Small intestine (tissue), 7 donors: ENCODE data around the gene RAB7B. TPM values are rescaled to one million over a fixed set of nuclear protein-coding genes. Genes with fewer than 3 reads are reported as not detected.

Source experiments
- DNase-seq, 2 donors: peaks; one replicate each; pipeline versions ENCODE4 v3.0.0 to v3.0.0-alpha.2; 2013
- FAIRE-seq: peaks from 2 replicates; lab custom pipeline; 2012; peaks lifted over from hg19 to GRCh38; lab: Jason Lieb, UNC
- H3K27ac ChIP-seq, 3 donors: one replicate each; pipeline ENCODE4 v1.5.1; 2013; ENCODE audit warnings: low read length in 2 of 3, mild to moderate bottlenecking in 2 of 3, control low read depth in 1 of 3, inconsistent platforms in 1 of 3, low read depth in 1 of 3, moderate library complexity in 1 of 3
- H3K27me3 ChIP-seq, 3 donors: one replicate each; pipeline ENCODE4 v1.6.1; 2013; ENCODE audit warnings: low read length in 3 of 3, inconsistent platforms in 1 of 3; ENCODE audit not compliant: control insufficient read depth in 3 of 3, insufficient read depth in 3 of 3
- H3K36me3 ChIP-seq, 3 donors: one replicate each; pipeline ENCODE4 v1.6.1; 2013; ENCODE audit warnings: low read length in 3 of 3, inconsistent platforms in 1 of 3, low read depth in 1 of 3, mild to moderate bottlenecking in 1 of 3, moderate library complexity in 1 of 3; ENCODE audit not compliant: control insufficient read depth in 3 of 3, insufficient read depth in 2 of 3
- H3K4me1 ChIP-seq, 3 donors: one replicate each; pipeline ENCODE4 v1.6.1; 2013; ENCODE audit warnings: low read length in 2 of 3, inconsistent platforms in 1 of 3, low read depth in 1 of 3, mild to moderate bottlenecking in 1 of 3, moderate library complexity in 1 of 3; ENCODE audit not compliant: control insufficient read depth in 3 of 3, insufficient read depth in 2 of 3
- H3K4me3 ChIP-seq, 3 donors: one replicate each; pipeline ENCODE4 v1.5.1; 2013; ENCODE audit warnings: low read length in 3 of 3, control low read depth in 1 of 3, inconsistent platforms in 1 of 3, low read depth in 1 of 3, mild to moderate bottlenecking in 1 of 3, moderate library complexity in 1 of 3
- H3K9me3 ChIP-seq, 2 donors: one replicate each; pipeline ENCODE4 v1.6.1; 2013; ENCODE audit warnings: low read depth in 1 of 2, low read length in 1 of 2; ENCODE audit not compliant: control insufficient read depth in 2 of 2, insufficient read depth in 1 of 2
- WGBS, 3 donors: extraction: QIAGEN DNeasy Blood & Tissue Kit; methylation state at CpG; one replicate each; pipeline ENCODE4 v1.1.7; 2013; 5-methylcytosine and 5-hydroxymethylcytosine counted together
- polyA plus RNA-seq, 4 donors: library from polyadenylated mRNA; stranded (reverse) in 3 of 4; unstranded in 1 of 4; fragments of 200-250 nt in 3 of 4; fragments of 120-200 nt in 1 of 4; gene quantifications; one replicate each; pipeline versions ENCODE4 v1.2.1 to v1.2.3, GENCODE V29; 2013
- donor health status: healthy with polysubstance abuse.
- donor health status: control.
- donor health status: control.
- donor health status: Bipolar disorder and iron deficiency.
- donor health status: healthy.

RAB7B gene
- polyA plus RNA-seq, 4 donors = 0.45 to 3.6 (median 0.89) TPM

DNA sequence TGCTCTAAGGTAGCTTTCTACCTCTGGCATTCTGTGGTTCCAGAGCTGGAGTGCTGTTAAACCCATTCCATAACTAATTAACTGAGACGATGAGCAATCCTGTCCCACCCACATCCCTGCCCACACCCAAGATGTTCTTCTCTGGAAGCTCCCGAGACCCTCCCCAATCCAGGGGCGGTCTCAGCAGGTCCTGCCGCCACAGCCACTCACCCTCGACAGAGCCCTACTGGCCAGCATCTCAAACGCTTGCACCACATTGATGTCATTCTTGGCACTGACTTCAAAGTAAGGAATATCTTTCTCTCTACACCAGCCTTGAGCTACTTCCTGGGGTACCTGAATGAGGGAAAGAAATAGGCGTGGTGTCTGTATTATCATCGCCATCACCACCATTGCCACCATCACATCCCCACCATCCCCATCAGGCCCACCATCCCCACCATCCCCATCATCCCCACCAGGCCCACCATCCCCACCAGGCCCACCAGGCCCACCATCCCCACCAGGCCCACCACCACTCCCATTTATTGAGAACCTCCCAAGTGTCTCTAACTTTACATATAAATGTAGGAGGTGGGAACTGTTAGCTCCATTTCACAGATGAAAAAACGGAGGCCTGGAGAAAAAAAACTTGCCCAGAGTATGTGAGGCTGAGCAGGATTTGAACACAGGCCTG, 17.7 kb downstream of the RAB7B start:
- no peak overlapping the region for H3K4me3 ChIP-seq
- H3K27me3 ChIP-seq = no peaks in the 10 kb centered on the region
- H3K9me3 ChIP-seq = no peaks in the 10 kb centered on the region
- 76 to 86% (median 83%) methylated on average over 9 of the region's 9 CpGs for WGBS, 3 donors
- H3K4me1 ChIP-seq = no peaks in the 10 kb centered on the region
- no peaks in the 10 kb centered on the region for H3K36me3 ChIP-seq
- FAIRE-seq (no peak), DNase-seq (no peak)
- no peak overlapping the region for H3K27ac ChIP-seq

DNA sequence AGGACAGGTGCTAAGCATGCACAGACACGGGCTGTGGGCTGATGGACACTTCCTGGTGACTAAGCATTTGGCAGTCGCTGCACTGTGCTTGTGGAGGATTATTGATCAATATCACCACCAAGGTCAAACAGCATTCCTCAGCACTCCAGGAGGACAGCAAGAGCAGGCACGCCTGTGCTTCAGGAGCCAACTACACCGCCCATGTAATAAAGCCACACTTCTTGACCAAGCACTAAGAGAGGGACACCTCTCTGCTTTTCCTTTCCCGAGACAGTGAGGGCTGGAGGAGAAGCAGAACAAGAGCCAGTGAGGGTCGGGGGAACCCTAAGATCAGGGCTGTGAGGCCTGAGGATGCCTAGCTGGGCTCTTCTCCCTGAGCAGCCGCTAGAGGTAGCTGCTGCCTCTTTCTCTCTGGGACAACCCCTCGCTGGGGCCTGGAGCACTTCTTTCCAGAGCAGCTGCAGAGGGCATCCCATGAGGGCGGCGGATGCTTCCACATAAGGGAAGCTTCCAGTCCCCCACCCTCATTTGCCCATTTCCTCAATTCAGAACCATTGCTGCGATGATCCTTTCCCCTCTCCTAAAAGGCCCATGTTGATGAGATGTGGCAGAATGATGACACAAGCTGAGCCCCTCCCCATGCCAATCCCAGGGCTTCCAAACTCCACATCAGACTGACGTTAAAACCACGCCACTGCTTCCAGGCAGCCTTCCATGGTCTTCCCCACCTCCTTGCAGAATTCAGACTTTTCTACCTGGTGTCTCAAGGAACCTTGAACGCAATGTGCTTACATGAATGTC, 19.1 kb downstream of the RAB7B start:
- Histone ChIP-seq H3K27me3 (no peaks in the 10 kb centered on the region), H3K4me1 (no peaks in the 10 kb centered on the region), H3K36me3 (no peaks in the 10 kb centered on the region), H3K9me3 (no peaks in the 10 kb centered on the region), H3K27ac (peak overlapping the region in 2 of 3 donors; percentile 11 to 33), H3K4me3 (no peak overlapping the region)
- 21 to 34% (median 30%) methylated on average over 13 to 14 of the region's 14 CpGs for WGBS, 3 donors
- DNase-seq (peak; percentile 58 to 89), FAIRE-seq (no peak)

DNA sequence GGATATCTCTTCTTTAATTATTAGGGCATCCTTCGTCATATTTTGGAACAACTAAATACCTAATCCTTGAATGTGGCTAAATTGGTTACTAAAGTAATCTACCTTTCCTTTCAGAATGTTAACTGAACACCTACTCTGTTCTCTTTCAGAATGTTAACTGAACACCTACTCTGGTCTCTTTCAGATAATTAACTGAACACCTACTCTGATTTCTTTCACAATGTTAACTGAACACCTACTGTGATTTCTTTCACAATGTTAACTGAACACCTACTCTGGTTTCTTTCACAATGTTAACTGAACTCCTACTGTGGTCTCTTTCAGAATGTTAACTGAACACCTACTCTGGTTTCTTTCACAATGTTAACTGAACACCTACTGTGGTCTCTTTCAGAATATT, 21.9 kb downstream of the RAB7B start:
- Histone ChIP-seq H3K36me3 (no peaks in the 10 kb centered on the region), H3K27ac (no peak overlapping the region), H3K4me3 (no peak overlapping the region), H3K4me1 (no peaks in the 10 kb centered on the region), H3K27me3 (no peaks in the 10 kb centered on the region), H3K9me3 (no peaks in the 10 kb centered on the region)
- FAIRE-seq (no peak), DNase-seq (no peak)
- WGBS, 3 donors = 93 to 97% (median 95%) methylated on average over 1 of the region's 1 CpG

DNA sequence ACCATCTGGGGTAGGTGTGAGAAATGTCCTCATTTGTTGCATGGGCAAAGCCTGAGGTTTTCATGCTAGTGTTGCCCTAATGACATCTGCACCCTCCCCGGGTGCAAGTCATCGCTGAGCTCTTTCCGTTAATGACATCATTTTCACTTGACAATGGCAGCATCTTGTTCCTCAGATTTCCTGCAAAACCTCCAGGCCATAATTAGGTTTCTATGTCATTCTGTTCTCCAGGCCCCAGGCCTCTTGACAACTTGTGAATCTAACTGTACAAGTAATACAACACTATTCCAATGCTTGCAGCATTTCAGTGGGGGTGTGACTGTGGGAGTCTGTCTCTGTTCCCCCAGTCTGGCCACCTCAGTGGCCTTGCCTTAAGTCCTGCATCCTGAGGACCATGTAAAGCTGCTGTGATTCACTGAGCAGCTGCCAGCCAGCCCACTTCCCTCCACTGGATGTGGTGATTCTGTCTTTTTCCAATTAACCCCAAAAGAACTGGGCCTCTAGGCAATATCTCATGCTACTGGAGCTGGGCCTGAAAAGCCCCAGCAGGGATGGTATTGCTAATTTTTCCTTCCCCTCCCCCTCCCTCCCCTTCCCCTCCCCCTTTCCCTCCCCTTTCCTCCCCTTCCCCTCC, 22.8 kb downstream of the RAB7B start:
- no peaks in the 10 kb centered on the region for H3K27me3 ChIP-seq
- H3K4me1 ChIP-seq = no peaks in the 10 kb centered on the region
- WGBS, 3 donors = 72 to 76% (median 74%) methylated on average over 3 of the region's 3 CpGs
- H3K4me3 ChIP-seq = no peak overlapping the region
- DNase-seq = no peak
- no peak overlapping the region for H3K27ac ChIP-seq
- FAIRE-seq = no peak
- no peaks in the 10 kb centered on the region for H3K36me3 ChIP-seq
- H3K9me3 ChIP-seq = no peaks in the 10 kb centered on the region

DNA sequence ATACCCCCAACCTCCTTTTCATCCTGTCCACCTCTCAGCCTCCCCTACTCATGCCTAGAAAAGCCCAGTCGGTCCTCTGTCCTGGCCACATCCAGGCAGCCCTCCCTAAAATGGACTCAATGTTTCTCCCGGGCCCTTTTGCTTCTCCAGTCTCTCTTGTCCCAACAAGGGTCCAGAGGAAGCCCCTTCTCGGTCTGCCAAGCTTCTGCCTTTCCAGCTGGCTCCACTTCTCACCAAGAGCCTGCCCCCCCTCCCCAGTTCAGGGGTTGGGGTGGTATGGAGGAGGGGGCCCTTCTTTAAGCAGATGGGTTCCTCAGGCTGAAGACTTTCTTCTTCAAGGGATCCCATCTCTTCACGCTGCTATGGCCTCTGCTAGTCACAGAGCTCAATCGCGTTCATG, 23.9 kb downstream of the RAB7B start:
- Histone ChIP-seq H3K27ac (no peak overlapping the region), H3K4me3 (no peak overlapping the region), H3K9me3 (no peaks in the 10 kb centered on the region), H3K27me3 (no peaks in the 10 kb centered on the region), H3K36me3 (no peaks in the 10 kb centered on the region), H3K4me1 (no peaks in the 10 kb centered on the region)
- FAIRE-seq = no peak
- no peak for DNase-seq
- 81 to 82% (median 81%) methylated on average over 6 of the region's 6 CpGs for whole genome bisulfite sequencing, 3 donors

DNA sequence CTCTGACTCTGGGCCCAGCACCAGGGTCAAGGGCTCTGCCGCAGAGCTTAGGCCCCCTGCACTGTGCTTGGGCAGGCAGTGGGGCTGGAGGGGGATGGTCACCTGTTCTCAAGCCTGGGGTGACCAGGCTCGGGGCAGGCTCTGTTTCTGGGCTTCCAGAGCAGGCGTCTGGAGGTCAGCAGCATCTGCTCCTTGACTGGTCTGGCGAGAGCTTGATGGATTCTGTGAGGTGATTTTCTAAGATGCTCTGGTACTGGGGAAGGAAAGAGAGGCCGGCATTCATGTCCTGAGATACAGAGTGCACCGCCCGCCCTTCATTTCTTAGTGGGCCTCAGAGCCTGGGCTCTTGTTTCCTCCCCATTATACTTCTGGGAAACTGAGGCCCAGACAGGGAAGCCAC, 24.5 kb downstream of the RAB7B start:
- no peak for DNase-seq
- H3K9me3 ChIP-seq = no peaks in the 10 kb centered on the region
- WGBS, 3 donors = 76 to 83% (median 83%) methylated on average over 7 of the region's 7 CpGs
- FAIRE-seq = no peak
- H3K36me3 ChIP-seq = no peaks in the 10 kb centered on the region
- no peak overlapping the region for H3K27ac ChIP-seq
- H3K4me3 ChIP-seq = no peak overlapping the region
- no peaks in the 10 kb centered on the region for H3K27me3 ChIP-seq
- H3K4me1 ChIP-seq = no peaks in the 10 kb centered on the region

DNA sequence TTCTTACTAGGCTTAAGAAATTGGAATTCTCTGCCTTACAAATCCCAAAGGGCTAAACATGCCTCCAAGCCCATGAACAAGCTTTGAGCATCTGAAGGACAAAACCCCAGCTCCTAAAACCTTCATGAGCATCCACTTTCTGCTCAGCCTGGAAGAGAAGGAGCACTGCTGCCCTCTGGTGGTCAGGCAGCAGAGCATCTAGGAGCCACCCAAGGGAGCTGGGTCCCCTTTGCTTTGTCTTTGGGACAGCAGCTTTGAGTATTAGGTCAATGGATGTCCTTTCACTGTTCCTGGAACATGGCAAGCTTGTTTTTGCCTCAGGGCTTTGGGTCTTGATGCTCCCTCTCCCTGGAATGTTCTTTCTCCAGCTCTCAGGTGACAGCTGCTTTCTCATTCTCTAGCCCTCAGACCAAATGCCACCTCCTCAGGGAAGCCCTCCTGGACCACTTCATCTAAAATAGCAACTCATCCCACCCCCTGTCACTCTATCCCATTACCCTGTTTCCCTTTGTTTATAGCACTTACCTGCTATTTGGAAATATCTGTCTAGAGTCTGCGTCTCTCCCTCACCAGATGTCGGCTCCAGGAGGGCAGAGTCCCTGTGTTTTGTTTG, 25.7 kb downstream of the RAB7B start:
- WGBS, 3 donors = 67 to 86% (median 71%) methylated on average over 2 of the region's 2 CpGs
- Histone ChIP-seq H3K4me1 (no peaks in the 10 kb centered on the region), H3K27me3 (no peaks in the 10 kb centered on the region), H3K36me3 (no peaks in the 10 kb centered on the region), H3K9me3 (no peaks in the 10 kb centered on the region), H3K27ac (no peak overlapping the region), H3K4me3 (no peak overlapping the region)
- no peak for FAIRE-seq
- peak; percentile 69 to 76 for DNase-seq

DNA sequence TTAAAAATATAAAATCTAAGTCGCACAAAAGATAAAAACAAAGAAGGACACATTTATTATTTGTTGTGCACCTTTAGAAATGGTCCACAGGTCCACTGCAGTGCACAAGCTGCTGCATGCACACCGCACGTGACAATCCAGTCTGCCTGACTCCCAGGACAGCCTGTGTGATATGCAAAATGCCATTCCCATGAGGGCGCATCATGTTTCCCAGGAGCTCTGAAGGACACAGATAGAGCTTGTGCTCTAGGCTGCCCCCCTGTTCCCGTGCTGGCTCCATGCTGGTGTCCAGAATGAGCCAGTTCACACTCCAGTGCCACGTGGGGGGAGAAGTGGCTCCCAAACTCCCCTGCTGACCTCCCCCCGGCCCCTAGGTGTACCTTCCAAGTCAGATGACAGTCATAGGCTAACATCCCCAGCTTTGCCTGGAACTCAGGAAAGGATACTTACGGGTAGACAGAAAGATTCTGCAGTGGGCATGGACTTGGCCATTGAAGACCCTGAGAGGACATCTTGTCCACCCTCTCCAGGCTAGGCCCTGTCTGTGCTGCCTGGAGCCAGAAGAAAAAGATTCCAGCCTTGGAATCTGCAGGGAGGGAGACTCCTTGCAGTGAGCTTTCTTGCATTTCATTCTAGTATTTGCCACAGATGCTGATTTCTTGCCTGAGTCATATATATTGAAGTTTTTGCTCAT, 26.3 kb downstream of the RAB7B start:
- DNase-seq (peak in 1 of 2 donors; percentile 16), FAIRE-seq (no peak)
- no peaks in the 10 kb centered on the region for H3K4me1 ChIP-seq
- H3K9me3 ChIP-seq = no peaks in the 10 kb centered on the region
- no peaks in the 10 kb centered on the region for H3K27me3 ChIP-seq
- H3K4me3 ChIP-seq = no peak overlapping the region
- 43 to 61% (median 55%) methylated on average over 8 of the region's 8 CpGs for WGBS, 3 donors
- H3K27ac ChIP-seq = no peak overlapping the region
- H3K36me3 ChIP-seq = no peaks in the 10 kb centered on the region
